Measurements from ENCODE around the gene POC1A. TPM values are rescaled to one million over a fixed set of nuclear protein-coding genes. Genes with fewer than 3 reads are reported as not detected.

Gene POC1A
- total RNA-seq, 4 donors from 2014 or later = 0.65 to 2.0 (median 1.2) TPM

DNA sequence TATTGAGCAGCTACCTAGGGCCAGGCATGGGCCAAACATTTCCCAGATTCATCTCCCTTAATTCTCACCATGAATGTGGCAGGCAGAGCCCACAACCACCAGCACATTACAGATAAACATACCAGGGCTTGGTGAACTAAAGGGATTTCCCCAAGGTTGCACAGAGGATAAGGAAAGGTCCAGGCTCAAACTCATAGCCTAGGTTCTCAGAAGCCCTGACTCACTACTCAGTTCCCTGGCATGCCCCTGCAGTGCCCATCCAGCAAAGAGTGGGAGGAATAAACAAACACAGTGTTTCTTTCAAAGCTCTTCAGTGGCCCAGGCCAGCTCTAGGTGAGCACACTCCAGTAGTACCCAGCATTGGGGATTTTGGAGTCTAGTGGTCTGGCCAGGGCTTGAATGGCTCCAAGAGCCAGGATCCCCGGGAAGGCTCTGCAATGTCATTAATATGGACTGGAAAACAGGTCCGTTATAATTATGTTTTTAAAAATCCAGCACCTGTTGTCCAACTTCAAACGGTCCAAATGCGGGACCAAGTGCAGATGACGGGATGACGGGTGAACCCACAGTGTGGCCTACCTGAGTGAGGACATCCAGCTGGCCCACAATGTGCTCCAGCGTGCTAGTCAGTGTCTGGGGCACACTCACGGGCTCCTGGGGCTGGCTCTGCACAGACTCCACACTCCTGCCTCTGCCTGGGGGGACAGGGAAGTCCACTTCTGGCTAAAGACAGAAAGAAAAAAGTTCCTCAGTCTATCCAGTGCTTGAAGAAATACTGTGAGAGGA is 58.0 kb downstream of the POC1A start:
- ATAC-seq (ENCODE audit: low FRiP score) (no peak), DNase-seq (ENCODE audit: low spot score) (no peak)
- TF ChIP-seq CTCF (IDR thresholded peaks at IDR 0.05) = no peak

DNA sequence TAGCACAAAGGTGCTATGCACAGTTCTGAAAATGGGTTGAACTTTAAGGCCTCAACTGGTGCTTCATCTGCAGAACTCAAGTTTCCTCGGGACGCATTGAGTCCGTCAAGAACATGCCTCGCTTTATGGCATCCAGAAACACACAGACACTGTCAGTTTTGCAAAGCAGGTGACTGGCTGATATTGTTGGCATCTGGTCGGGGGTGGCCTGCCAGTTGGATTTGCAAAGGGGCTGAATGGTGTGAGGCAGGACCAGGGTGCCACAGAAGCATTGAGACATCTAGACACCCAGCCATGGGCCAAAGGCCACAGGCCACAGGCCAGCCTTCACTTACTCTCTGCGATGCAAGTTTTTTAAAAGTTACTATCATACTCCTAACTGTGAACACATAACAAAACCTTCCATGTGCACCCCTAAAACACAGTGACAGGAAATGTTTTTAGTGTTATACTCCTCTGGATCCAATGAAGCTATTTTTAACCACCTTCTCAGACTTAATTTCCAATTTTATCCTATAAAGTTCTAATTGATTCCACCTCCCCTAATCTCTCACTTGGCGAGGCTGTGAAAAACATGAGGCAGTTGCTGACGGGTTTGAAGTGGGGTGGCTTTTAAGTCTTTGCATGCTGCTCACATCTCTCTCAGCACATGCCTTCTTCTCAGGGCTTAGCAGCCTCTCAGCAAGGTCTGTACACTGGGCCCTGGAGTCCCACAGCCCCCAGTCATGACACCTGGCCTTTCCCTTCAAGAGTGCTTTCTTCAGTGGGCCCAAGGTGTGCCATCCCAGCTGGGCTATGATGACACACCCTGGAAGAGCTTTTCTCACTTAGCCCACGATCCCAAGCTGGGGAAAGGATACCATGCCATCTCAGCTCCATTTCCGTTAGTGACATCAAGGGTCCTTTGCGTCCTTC is 59.4 kb downstream of the POC1A start:
- no peak for TF ChIP-seq CTCF (IDR thresholded peaks at IDR 0.05)
- DNase-seq (ENCODE audit: low spot score) (no peak), ATAC-seq (ENCODE audit: low FRiP score) (no peak)

DNA sequence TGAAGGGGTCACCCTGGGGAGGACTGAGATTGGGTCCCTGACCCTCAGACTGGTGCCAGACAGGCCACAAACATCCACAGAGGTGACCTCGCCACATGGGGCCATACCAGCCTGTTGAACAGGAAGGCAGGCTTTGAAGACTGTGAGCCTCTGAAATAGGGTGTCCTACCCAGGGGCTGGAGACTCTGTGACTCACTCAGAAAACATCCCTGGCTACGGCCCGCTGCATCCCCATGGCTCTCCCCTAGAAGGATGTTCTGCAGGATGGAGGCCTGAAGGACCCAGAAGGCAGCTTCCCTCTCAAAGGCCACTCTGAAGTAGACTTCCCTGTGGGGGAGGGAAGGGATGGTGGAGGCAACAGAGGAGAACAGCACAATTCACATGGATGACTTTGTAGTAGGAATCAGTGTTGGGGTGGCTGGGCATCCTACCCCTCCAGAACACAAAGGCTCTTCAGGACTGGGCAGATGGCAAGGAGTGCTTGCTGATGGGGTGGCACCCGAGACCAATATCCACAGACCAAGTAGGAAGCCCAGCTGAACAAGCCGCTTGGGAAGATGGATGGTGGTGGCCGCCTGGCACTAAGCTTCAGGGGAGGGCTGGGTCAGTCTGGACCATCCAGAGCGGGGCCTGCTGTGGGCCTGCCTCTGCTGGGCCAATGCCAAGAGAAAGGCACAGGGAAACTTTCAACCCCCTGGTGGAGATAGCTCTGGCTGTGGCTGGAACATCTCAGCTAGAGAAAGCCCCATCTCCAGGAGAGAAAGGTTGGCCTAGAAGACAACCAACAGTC is 60.3 kb downstream of the POC1A start:
- DNase-seq (ENCODE audit: low spot score) = no peak
- no peak for TF ChIP-seq CTCF (IDR thresholded peaks at IDR 0.05)
- ATAC-seq (ENCODE audit: low FRiP score) = no peak

DNA sequence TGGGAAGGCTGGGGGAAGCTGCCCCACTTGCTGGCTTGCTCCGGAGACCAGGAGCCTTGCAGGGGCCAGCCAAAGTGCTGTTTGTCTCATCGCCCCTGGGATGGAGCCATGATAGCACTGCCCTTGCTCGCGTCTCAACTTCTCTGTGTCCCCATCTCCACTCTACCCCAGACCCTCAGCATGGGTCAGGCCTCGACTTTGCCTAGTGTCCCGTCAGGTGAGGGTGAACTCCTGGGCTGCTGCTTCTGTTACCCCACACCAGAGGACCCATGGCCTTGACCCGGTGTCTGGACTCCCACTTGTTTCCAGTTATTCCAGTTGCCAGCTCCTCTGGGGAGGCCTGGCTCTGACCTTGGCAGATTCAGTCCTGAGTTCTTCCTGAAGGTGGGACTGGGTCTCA is 61.3 kb downstream of the POC1A start:
- TF ChIP-seq CTCF (IDR thresholded peaks at IDR 0.05) = no peak
- ATAC-seq (ENCODE audit: low FRiP score) = no peak
- no peak for DNase-seq (ENCODE audit: low spot score)

DNA sequence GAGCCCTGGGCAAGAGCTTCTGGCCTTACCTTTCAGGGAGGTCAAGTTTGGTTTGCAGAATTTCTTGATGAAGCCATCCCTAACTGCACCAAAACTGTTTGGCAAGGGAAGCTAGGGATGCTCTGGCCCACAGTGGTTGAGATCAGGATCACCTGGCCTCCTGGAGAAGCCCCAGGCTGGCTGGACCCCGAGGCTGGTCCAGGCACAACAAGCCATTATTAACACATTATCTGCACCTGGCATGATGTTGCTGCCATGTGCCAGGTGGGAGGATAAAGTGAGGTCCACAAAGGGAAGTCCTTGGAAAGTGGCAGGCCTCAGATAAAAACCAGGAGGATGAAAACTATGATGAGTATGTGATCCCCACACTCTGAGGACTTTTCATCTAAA is 62.0 kb downstream of the POC1A start:
- ATAC-seq (ENCODE audit: low FRiP score) (no peak), DNase-seq (ENCODE audit: low spot score) (no peak)
- TF ChIP-seq CTCF (IDR thresholded peaks at IDR 0.05) = no peak

- no peak for TF ChIP-seq CTCF (IDR thresholded peaks at IDR 0.05)
- ATAC-seq (ENCODE audit: low FRiP score) = no peak
- DNase-seq (ENCODE audit: low spot score) = no peak
Measured at GRCh38 chr3:52091586-52092270, 62.5 kb downstream of the POC1A start.

Measured in omental fat pad (tissue), 4 donors.